ENCODE data around the gene PMP22.
"Not testable (repeated sequence)": the region's sequence is repeated elsewhere in the genome, so short reads cannot be mapped to it uniquely, and the experiment has no call there.

Gene PMP22

GRCh38 chr17:15233022-15233805, 31.9 kb downstream of the PMP22 start:
- Histone ChIP-seq H3K27ac (peak overlapping the region in 2 of 21 experiments; percentile 11 to 17), H3K4me3 (no peak overlapping the region)

GRCh38 chr17:15232517-15232915, 32.6 kb downstream of the PMP22 start:
- peak overlapping the region in 1 of 21 experiments; percentile 11 for H3K27ac ChIP-seq

GRCh38 chr17:15231851-15232516, 33.1 kb downstream of the PMP22 start:
- no peak overlapping the region for H3K4me3 ChIP-seq
- no peak overlapping the region for H3K27ac ChIP-seq

More at GRCh38 chr17:15232517-15232915, 32.6 kb downstream of the PMP22 start:
- H3K4me3 ChIP-seq, result no peak overlapping the region

- Histone ChIP-seq H3K4me3 (no peak overlapping the region), H3K27ac (no peak overlapping the region)
These were observed 34.3 kb downstream of the PMP22 start for GRCh38 chr17:15230866-15231265.

DNA sequence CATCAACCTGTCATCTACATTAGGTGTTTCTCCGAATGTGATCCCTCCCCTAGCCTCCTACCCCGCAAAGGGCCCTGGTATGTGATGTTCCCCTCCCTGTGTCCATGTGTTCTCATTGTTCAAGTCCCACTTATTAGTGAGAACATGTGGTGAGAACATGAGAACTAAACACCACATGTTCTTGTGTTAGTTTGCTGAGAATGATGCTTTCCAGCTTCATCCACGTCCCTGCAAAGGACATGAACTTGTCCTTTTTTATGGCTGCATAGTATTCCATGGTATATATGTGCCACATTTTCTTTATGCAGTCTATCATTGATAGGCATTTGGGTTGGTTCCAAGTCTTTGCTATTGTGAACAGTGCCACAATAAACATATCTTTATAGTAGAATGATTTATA, 43.3 kb downstream of the PMP22 start:
- H3K27ac ChIP-seq, result peak overlapping the region in 2 of 21 experiments; percentile 5 to 42
- H3K4me3 ChIP-seq, result not testable (repeated sequence)

- H3K27ac ChIP-seq, result peak overlapping the region in 5 of 21 experiments; percentile 3 to 70 (median 20)
- no peak overlapping the region for H3K4me3 ChIP-seq
These were observed 44.3 kb downstream of the PMP22 start for GRCh38 chr17:15220785-15221184.

DNA sequence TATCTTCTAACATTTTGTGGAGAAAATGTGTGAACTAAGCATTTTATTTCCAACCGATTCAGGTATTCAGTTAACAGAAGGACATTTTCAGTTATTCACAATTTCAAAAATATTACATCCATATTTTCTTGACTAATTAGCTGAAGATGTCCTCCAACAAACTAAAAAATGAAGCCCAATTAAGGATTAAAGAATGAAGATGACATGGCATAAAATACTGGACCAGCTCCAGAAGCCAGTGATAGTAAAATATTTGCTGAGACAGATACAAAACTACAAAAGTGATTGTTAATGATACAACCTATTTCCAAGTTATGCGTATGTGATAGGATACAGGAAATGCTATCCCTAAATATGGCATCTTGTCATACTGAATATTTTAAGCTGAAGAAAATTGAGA, 48.6 kb downstream of the PMP22 start:
- H3K4me3 ChIP-seq, result no peak overlapping the region
- H3K27ac ChIP-seq, result no peak overlapping the region

- Histone ChIP-seq H3K4me3 (no peak overlapping the region), H3K27ac (no peak overlapping the region)
These were observed 51.6 kb downstream of the PMP22 start for GRCh38 chr17:15213381-15214087.

DNA sequence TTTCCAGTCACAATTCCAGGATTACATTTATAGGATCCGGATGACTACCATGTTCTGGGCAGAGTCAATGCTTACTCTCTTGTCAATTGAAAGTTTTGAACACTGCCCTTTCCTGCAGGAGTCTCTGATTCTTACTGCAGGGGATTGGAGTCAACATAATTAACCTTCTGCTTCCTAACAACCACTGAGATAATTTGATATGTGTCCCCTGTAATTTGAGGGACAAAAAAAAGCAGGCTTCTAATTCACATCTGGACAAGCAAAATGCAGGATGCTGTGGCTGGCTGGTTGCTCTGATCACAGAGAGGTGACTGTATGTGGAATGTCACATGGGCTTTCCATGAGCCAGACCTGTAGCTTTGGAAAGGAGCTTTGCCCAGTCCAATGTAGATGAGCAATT, 54.9 kb downstream of the PMP22 start:
- no peak overlapping the region for H3K4me3 ChIP-seq
- H3K27ac ChIP-seq, result no peak overlapping the region

DNA sequence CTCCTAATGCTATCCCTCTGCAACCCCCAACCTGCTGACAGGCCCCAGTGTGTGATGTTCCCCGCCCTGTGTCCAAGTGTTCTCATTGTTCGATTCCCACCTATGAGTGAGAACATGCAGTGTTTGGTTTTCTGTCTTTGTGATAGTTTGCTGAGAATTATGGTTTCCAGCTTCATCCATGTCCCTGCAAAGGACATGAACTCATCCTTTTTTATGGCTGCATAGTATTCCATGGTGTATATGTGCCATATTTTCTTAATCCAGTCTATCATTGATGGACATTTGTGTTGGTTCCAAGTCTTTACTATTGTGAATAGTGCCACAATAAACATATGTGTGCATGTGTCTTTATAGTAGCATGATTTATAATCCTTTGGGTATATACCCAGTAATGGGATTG, 62.1 kb downstream of the PMP22 start:
- not testable (repeated sequence) for H3K27ac ChIP-seq, H3K4me3 ChIP-seq

DNA sequence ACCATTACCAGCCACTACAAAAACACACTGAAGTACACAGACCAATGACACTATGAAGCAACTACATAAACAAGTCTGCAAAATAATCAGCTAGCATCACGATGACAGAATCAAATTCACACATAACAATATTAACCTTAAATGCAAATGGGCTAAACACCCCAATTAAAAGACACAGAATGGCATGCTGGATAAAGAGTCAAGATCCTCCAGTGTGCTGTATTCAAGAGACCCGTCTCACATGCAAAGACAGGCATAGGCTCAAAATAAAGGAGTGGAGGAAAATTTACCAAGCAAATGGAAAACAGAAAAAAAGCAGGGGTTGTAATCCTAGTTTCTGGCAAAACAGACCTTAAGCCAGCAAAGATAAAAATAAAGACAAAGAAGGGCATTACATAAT, 64.6 kb downstream of the PMP22 start:
- not testable (repeated sequence) for H3K4me3 ChIP-seq, H3K27ac ChIP-seq

- Histone ChIP-seq H3K27ac (no peak overlapping the region), H3K4me3 (no peak overlapping the region)
These were observed 67.9 kb downstream of the PMP22 start for GRCh38 chr17:15197229-15197628.

- Histone ChIP-seq H3K27ac (no peak overlapping the region), H3K4me3 (no peak overlapping the region)
These were observed 70.3 kb downstream of the PMP22 start for GRCh38 chr17:15194859-15195277.

- no peak overlapping the region for H3K4me3 ChIP-seq
These were observed 79.5 kb downstream of the PMP22 start for GRCh38 chr17:15185625-15185991.

DNA sequence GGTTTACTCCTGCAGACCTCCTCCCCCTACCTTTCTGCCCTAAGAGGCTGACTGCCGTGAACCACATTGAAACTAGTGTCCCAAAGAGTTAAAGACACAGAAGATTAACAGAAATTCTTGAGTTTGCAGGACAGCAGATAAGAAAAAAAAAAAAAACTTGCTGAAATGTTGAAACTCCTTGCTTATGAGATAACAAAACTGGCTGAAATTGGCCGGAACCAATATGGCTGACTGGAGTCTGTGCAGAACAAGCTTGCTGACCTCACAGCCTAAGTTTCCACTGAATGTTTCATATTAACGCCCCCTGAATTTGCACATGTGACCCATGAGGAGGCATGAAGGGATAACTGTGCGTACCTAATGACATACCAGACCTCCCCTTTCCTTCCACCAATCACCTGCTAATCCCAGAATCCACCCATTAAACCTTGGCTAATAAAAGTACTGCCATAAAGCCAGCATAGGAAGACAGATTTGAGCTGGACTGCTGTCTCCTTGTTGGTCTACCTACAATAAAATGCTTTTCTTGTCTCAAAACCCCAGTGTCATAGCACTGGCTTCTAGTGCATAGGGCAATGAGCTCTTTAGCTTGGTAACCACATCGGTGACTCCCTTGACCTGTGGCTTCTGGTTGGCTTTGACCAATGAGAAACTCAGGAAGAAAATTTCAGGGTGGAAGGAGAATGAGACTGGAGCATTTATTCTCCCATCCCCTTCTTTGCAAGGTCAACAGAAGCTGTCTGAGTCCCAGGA, 80.1 kb downstream of the PMP22 start:
- Histone ChIP-seq H3K27ac (peak overlapping the region in 2 of 21 experiments; percentile 45 to 56), H3K4me3 (no peak overlapping the region)

More at GRCh38 chr17:15185625-15185991, 79.5 kb downstream of the PMP22 start:
- peak overlapping the region in 2 of 21 experiments; percentile 45 to 56 for H3K27ac ChIP-seq

GRCh38 chr17:15181816-15182215, 83.3 kb downstream of the PMP22 start:
- Histone ChIP-seq H3K27ac (no peak overlapping the region), H3K4me3 (no peak overlapping the region)

DNA sequence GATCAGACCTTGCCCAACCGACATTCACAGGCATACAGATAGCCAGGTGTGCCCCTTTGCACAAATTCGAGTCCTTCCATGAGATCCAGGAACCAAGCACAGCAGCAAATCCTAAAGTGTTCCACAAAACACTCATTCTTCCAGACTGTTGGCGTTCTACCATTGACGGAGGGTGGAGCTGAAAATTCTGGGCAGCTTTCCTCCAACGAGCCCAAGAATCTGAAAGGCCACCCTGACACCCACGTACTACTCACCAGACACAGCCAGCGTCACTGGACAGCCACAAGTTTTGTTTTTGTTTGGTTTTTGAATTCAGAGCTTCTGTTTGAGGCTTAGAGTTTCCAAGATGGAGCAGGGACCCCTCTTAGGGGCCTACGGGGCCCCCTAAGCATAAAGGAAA, 83.8 kb downstream of the PMP22 start:
- Histone ChIP-seq H3K4me3 (no peak overlapping the region), H3K27ac (no peak overlapping the region)

DNA sequence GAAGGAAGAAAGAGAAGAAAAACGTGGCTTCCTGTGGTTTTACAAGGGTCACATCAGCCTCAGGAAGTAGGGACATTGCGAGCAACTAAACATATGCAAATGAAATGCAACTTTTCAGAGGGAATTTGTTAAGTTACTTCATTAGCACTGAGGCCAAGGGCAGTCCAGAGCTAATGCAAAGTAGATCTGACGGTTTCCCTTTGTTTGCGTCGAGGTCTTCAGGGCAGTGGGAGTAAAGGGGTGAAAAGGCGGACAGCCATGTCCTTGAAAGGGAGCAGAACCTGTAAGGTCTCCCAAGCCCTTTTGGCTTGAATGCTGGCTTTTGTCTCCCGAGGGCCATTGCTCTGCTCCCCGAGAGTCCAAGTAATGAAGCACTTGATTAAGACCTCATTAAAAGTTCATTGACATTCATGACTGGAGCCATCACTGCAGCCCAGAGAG, 85.0 kb downstream of the PMP22 start:
- Histone ChIP-seq H3K4me3 (no peak overlapping the region), H3K27ac (no peak overlapping the region)

Data from skin epidermis (tissue), 12 donors.